MM.1S (cell line): ENCODE measurements around the gene PAPPA.

Experiments
- DNase-seq: peaks from one replicate; pipeline ENCODE4 v3.0.0-alpha.2; 2015
- H2AFZ ChIP-seq: fragments of 300-600 bp; sonication (generic); 2 replicates; pipeline ENCODE4 v1.6.0; 2016; ENCODE audit warnings: antibody characterized with exemption, low read length
- H3F3A ChIP-seq: fragments of 300-600 bp; sonication (generic); 2 replicates; pipeline ENCODE4 v1.6.1; 2016; ENCODE audit warnings: mild to moderate bottlenecking, antibody characterized with exemption, low read length, moderate library complexity, mixed read lengths; ENCODE audit not compliant: insufficient read depth
- H3K27ac ChIP-seq: fragments of 300-600 bp; sonication (generic); 2 replicates; pipeline ENCODE4 v1.5.1; 2016; ENCODE audit warnings: mild to moderate bottlenecking, low read length
- H3K27me3 ChIP-seq: fragments of 300-600 bp; sonication (generic); replicated peaks from 2 replicates; pipeline ENCODE4 v1.6.0; 2016; ENCODE audit warnings: low read length; ENCODE audit not compliant: insufficient read depth
- H3K36me3 ChIP-seq: fragments of 300-600 bp; sonication (generic); replicated peaks from 2 replicates; pipeline ENCODE4 v1.6.1; 2016; ENCODE audit warnings: mild to moderate bottlenecking, low read length, mixed read lengths; ENCODE audit not compliant: insufficient read depth
- H3K4me1 ChIP-seq: fragments of 300-600 bp; sonication (generic); 2 replicates; pipeline ENCODE4 v1.6.1; 2016; ENCODE audit warnings: low read length, mixed read lengths
- H3K4me2 ChIP-seq: fragments of 300-600 bp; sonication (generic); 2 replicates; pipeline ENCODE4 v1.6.0; 2016; ENCODE audit warnings: low read depth, low read length
- H3K4me3 ChIP-seq: fragments of 300-600 bp; sonication (generic); 2 replicates; pipeline ENCODE4 v1.5.1; 2016; ENCODE audit warnings: low read length, mixed read lengths
- H3K79me2 ChIP-seq: fragments of 300-600 bp; sonication (generic); 2 replicates; pipeline ENCODE4 v1.6.1; 2016; ENCODE audit warnings: mixed run types, low read length, mixed read lengths
- H3K9ac ChIP-seq: fragments of 300-600 bp; sonication (generic); 2 replicates; pipeline ENCODE4 v1.6.1; 2016; ENCODE audit warnings: low read length, mixed read lengths
- H3K9me2 ChIP-seq: fragments of 300-600 bp; sonication (generic); replicated peaks from 2 replicates; pipeline ENCODE4 v1.6.1; 2016; ENCODE audit warnings: mild to moderate bottlenecking, low read length, mixed read lengths; ENCODE audit not compliant: insufficient read depth
- H3K9me3 ChIP-seq: fragments of 300-600 bp; sonication (generic); replicated peaks from 2 replicates; pipeline ENCODE4 v1.6.1; 2016; ENCODE audit warnings: mild to moderate bottlenecking, low read length, mixed read lengths; ENCODE audit not compliant: insufficient read depth
- H4K20me1 ChIP-seq: fragments of 300-600 bp; sonication (generic); 2 replicates; pipeline ENCODE4 v1.6.1; 2016; ENCODE audit warnings: mild to moderate bottlenecking, low read length, moderate library complexity, mixed read lengths; ENCODE audit not compliant: insufficient read depth
- CTCF ChIP-seq: fragments of 300-600 bp; sonication (generic); IDR thresholded peaks from 2 replicates; pipeline ENCODE4 v1.5.1; 2016; ENCODE audit warnings: antibody characterized with exemption, low read length, mixed read lengths
- EZH2 ChIP-seq: fragments of 300-600 bp; sonication (generic); optimal IDR thresholded peaks from 2 replicates; pipeline ENCODE3; 2017; ENCODE audit warnings: low read depth, mild to moderate bottlenecking, antibody characterized with exemption, low read length, mixed read lengths
- EZH2phosphoT487 ChIP-seq: fragments of 300-600 bp; sonication (generic); IDR thresholded peaks from 2 replicates; pipeline ENCODE4 v1.6.1; 2018; ENCODE audit warnings: antibody characterized with exemption, low read length

PAPPA gene

GRCh38 chr9:116230051-116230632, 76.6 kb downstream of the PAPPA start:
- H3K27ac ChIP-seq = no peak overlapping the region
- H3F3A ChIP-seq = no peaks in the 10 kb centered on the region
- no peaks in the 10 kb centered on the region for H3K4me1 ChIP-seq
- no peak overlapping the region for H3K4me2 ChIP-seq
- no peaks in the 10 kb centered on the region for H3K27me3 ChIP-seq
- no peak overlapping the region for H2AFZ ChIP-seq
- no peak for TF ChIP-seq EZH2
- no peak for TF ChIP-seq CTCF
- no peak for TF ChIP-seq EZH2phosphoT487
- no peaks in the 10 kb centered on the region for H3K9me2 ChIP-seq
- H3K4me3 ChIP-seq = no peak overlapping the region
- H4K20me1 ChIP-seq = no peaks in the 10 kb centered on the region
- DNase-seq = no peak
- no peaks in the 10 kb centered on the region for H3K79me2 ChIP-seq
- no peak overlapping the region for H3K9ac ChIP-seq
- H3K36me3 ChIP-seq = no peaks in the 10 kb centered on the region
- H3K9me3 ChIP-seq = no peaks in the 10 kb centered on the region

- Histone ChIP-seq H3F3A (no peaks in the 10 kb centered on the region), H4K20me1 (no peaks in the 10 kb centered on the region), H3K4me2 (no peak overlapping the region), H2AFZ (no peak overlapping the region), H3K4me1 (no peaks in the 10 kb centered on the region), H3K27ac (no peak overlapping the region), H3K4me3 (no peak overlapping the region), H3K27me3 (no peaks in the 10 kb centered on the region), H3K36me3 (no peaks in the 10 kb centered on the region), H3K9ac (no peak overlapping the region), H3K79me2 (no peaks in the 10 kb centered on the region), H3K9me3 (no peaks in the 10 kb centered on the region), H3K9me2 (no peaks in the 10 kb centered on the region)
- TF ChIP-seq EZH2 (no peak), CTCF (no peak), EZH2phosphoT487 (no peak)
- no peak for DNase-seq
These were observed 79.0 kb downstream of the PAPPA start for GRCh38 chr9:116232424-116233159.

GRCh38 chr9:116233160-116233530, 79.6 kb downstream of the PAPPA start:
- no peak overlapping the region for H3K9ac ChIP-seq
- H3K9me3 ChIP-seq = no peaks in the 10 kb centered on the region
- H3K79me2 ChIP-seq = no peaks in the 10 kb centered on the region
- no peak overlapping the region for H3K27ac ChIP-seq
- H3K4me1 ChIP-seq = no peaks in the 10 kb centered on the region
- H3K4me3 ChIP-seq = no peak overlapping the region
- H3K4me2 ChIP-seq = no peak overlapping the region
- no peaks in the 10 kb centered on the region for H3F3A ChIP-seq
- H4K20me1 ChIP-seq = no peaks in the 10 kb centered on the region
- TF ChIP-seq EZH2phosphoT487 = no peak
- TF ChIP-seq CTCF = no peak
- no peak for TF ChIP-seq EZH2
- no peak for DNase-seq
- H3K9me2 ChIP-seq = no peaks in the 10 kb centered on the region
- no peak overlapping the region for H2AFZ ChIP-seq
- H3K36me3 ChIP-seq = no peaks in the 10 kb centered on the region
- no peaks in the 10 kb centered on the region for H3K27me3 ChIP-seq
